ENCODE results near the gene SCNN1B. TPM values are rescaled to one million over a fixed set of nuclear protein-coding genes. Genes with fewer than 3 reads are reported as not detected.

Gene SCNN1B
- total RNA-seq, 1 donor from 2014 or later, result 1.4 TPM

DNA sequence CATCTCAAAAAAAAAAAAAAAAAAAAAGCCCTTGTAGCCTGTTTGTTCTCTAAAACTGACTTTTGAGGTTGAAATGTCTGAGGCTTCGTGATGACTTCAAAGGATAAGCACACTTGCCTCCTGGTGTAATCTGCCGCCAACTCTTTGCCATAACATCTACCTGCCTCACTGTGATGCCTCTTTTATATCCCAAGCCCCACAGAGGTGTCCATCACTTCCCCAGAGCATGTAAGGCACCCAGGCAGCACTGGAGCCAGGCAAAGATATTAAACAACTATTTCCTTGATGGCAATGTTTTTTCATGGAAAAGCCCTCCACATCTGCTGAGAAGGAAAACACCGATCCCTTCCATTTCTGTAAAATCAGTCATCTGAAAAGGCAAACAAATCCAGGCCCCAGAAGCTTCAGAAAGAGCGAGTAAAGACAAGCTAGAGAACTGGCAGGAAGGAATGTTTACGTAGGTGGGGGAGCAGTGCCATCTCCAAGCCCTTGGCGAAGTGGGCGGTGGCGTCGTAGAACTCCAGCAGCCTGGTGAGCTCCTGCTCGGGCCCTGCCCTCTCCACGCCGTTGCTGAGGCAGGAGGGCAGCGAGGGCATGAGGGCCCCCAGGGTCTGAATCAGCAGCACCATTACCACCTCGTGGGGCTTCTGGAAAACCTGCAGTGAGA is 122.3 kb downstream of the SCNN1B start:
- ATAC-seq (no peak), DNase-seq (no peak)
- intact Hi-C loops (cut with micrococcal nuclease), result no loop called here

DNA sequence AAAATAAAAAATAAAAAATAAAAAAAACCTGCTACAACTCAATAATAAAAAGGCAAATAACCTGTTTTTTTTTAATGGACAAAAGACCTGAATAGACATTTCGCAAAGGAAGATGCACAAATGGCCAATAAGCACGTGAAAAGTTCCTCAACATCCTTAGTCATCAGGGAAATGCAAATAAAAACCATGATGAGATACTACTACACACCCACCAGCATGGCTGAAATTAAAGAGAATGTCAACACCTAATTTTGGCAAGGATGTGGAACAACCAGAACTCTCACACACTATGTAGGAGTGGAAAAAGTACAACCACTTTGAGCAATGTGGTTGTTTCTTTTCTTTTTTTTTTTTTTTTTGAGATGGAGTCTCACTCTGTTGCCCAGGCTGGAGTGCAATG is 126.2 kb downstream of the SCNN1B start:
- DNase-seq (no peak), ATAC-seq (no peak)
- intact Hi-C loops (cut with micrococcal nuclease), result no loop called here

Other genes with a start within 250 kb of the SCNN1B start
- gene USP31, start 152.8 kb upstream of the SCNN1B start, total RNA-seq, result 25.0 TPM
- gene SCNN1G, start 119.6 kb upstream of the SCNN1B start, total RNA-seq, result 0.12 TPM
- gene COG7, start 150.9 kb downstream of the SCNN1B start, total RNA-seq, result 11.3 TPM
- 52.1 TPM for gene GGA2, start 208.2 kb downstream of the SCNN1B start, total RNA-seq